ENCODE measurements around the gene CNTNAP2. TPM values are rescaled to one million over a fixed set of nuclear protein-coding genes. Genes with fewer than 3 reads are reported as not detected.

Gene CNTNAP2
- total and polyA plus RNA-seq, 7 donors: 0.60 to 2.4 (median 1.7) TPM

- H3K36me3 ChIP-seq: no peaks in the 10 kb centered on the region
- H3K4me1 ChIP-seq: no peaks in the 10 kb centered on the region
- DNase-seq: no peak
- H3K9me3 ChIP-seq: peaks cover 0 to 2% (median 0%) of the 10 kb centered on the region in 4 donors
- no peak overlapping the region for H3K4me3 ChIP-seq
- intact Hi-C loops (cut with DNase I): no loop called here
- TF ChIP-seq POLR2AphosphoS5 (IDR thresholded peaks at IDR 0.05) (no peak), CTCF (IDR thresholded peaks at IDR 0.05) (no peak), POLR2A (IDR thresholded peaks at IDR 0.05) (no peak), EP300 (IDR thresholded peaks at IDR 0.05) (no peak)
- no peak overlapping the region for H3K27ac ChIP-seq
- no peaks in the 10 kb centered on the region for H3K27me3 ChIP-seq
These were observed 564.9 kb downstream of the CNTNAP2 start for GRCh38 chr7:146681487-146681886.

GRCh38 chr7:146683439-146683838, 566.8 kb downstream of the CNTNAP2 start:
- whole genome bisulfite sequencing, 2 donors: 75 to 89% methylated on average over 1 of the region's 1 CpG
- H3K4me3 ChIP-seq: no peak overlapping the region
- no peak overlapping the region for H3K27ac ChIP-seq
- no peaks in the 10 kb centered on the region for H3K36me3 ChIP-seq
- no peak for DNase-seq
- intact Hi-C loops (cut with DNase I): no loop called here
- no peak for TF ChIP-seq CTCF (IDR thresholded peaks at IDR 0.05)
- no peak for TF ChIP-seq POLR2A (IDR thresholded peaks at IDR 0.05)
- TF ChIP-seq POLR2AphosphoS5 (IDR thresholded peaks at IDR 0.05): no peak
- no peak for TF ChIP-seq EP300 (IDR thresholded peaks at IDR 0.05)
- no peaks in the 10 kb centered on the region for H3K4me1 ChIP-seq
- peaks cover 0 to 2% (median 0%) of the 10 kb centered on the region in 4 donors for H3K9me3 ChIP-seq
- no peaks in the 10 kb centered on the region for H3K27me3 ChIP-seq

GRCh38 chr7:146690987-146691386, 574.4 kb downstream of the CNTNAP2 start:
- WGBS, 2 donors: 81 to 86% methylated on average over 3 of the region's 3 CpGs
- intact Hi-C loops (cut with DNase I): no loop called here
- H3K4me3 ChIP-seq: no peak overlapping the region
- H3K27ac ChIP-seq: no peak overlapping the region
- TF ChIP-seq EP300 (IDR thresholded peaks at IDR 0.05) (no peak), POLR2AphosphoS5 (IDR thresholded peaks at IDR 0.05) (no peak), CTCF (IDR thresholded peaks at IDR 0.05) (no peak), POLR2A (IDR thresholded peaks at IDR 0.05) (no peak)
- H3K9me3 ChIP-seq: no peaks in the 10 kb centered on the region
- DNase-seq: no peak
- H3K27me3 ChIP-seq: no peaks in the 10 kb centered on the region
- H3K4me1 ChIP-seq: no peaks in the 10 kb centered on the region
- H3K36me3 ChIP-seq: no peaks in the 10 kb centered on the region

GRCh38 chr7:146698995-146699610, 582.5 kb downstream of the CNTNAP2 start:
- intact Hi-C loops (cut with DNase I): no loop called here
- DNase-seq: no peak
- no peaks in the 10 kb centered on the region for H3K36me3 ChIP-seq

More at GRCh38 chr7:146698995-146699610, 582.5 kb downstream of the CNTNAP2 start:
- H3K27me3 ChIP-seq: no peaks in the 10 kb centered on the region
- 34 to 75% methylated on average over 1 of the region's 1 CpG for WGBS, 2 donors
- TF ChIP-seq POLR2AphosphoS5 (IDR thresholded peaks at IDR 0.05) (no peak), EP300 (IDR thresholded peaks at IDR 0.05) (no peak), POLR2A (IDR thresholded peaks at IDR 0.05) (no peak), CTCF (IDR thresholded peaks at IDR 0.05) (no peak)
- no peaks in the 10 kb centered on the region for H3K9me3 ChIP-seq
- H3K4me3 ChIP-seq: no peak overlapping the region
- no peak overlapping the region for H3K27ac ChIP-seq
- H3K4me1 ChIP-seq: no peaks in the 10 kb centered on the region
